Measurements from ENCODE around the gene BAIAP2. TPM values are rescaled to one million over a fixed set of nuclear protein-coding genes. Genes with fewer than 3 reads are reported as not detected.

Gene BAIAP2
- total and polyA plus RNA-seq, 2 of the 13 experiments (the other 11 are each of a cell fraction or from before 2014, with no cell fraction given) = 22.5 to 24.0 TPM

DNA sequence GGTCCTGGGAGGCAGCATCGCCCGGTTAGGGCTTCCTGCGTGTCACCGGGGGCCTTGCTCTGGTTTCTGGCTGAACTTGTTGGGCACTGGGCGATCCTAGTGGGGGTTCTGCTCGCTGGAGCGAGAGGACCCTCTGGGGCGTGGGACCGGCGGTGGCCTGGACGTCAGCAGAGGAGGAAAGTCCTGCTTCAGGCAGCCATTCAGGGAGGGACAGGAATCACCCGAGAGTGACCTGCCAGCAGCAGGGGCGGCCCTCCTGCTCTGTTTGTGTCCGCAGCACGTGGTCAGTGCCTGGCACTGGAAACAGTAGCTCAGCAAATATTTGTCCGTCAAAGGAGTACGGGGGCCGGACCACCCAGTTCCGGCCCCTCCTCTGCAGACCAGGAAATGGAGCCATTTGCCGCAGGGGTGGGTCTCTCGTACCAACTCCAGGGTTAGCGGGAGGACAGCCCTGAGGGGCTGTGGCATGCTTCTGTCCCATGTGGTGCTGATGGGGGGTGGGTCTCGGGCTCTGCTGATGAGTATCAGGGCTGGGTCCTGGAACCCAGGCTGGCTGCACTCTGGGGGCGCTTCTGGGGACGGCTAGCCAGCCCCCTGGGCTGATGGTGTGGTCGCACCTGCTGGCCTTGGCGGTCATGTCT, 48.3 kb downstream of the BAIAP2 start (continued):
- TF ChIP-seq PRPF4 (IDR thresholded peaks at IDR 0.05; ENCODE audit: low read depth, low read length, poor library complexity, severe bottlenecking) = no peak
- TF ChIP-seq ZNF274 (CRISPR knock-in tag; IDR thresholded peaks at IDR 0.05) = peak; percentile 58; the same call in 1 of the 2 replicates
- TF ChIP-seq ZNF317 (CRISPR knock-in tag; IDR thresholded peaks at IDR 0.05) = peak; percentile 94
- TF ChIP-seq EZH2 (conservative IDR thresholded peaks at IDR 0.05; ENCODE audit: low read depth, low read length) = no peak
- TF ChIP-seq TARDBP (CRISPR knock-in tag; IDR thresholded peaks at IDR 0.05) = peak; percentile 91
- TF ChIP-seq, protein P1, sequence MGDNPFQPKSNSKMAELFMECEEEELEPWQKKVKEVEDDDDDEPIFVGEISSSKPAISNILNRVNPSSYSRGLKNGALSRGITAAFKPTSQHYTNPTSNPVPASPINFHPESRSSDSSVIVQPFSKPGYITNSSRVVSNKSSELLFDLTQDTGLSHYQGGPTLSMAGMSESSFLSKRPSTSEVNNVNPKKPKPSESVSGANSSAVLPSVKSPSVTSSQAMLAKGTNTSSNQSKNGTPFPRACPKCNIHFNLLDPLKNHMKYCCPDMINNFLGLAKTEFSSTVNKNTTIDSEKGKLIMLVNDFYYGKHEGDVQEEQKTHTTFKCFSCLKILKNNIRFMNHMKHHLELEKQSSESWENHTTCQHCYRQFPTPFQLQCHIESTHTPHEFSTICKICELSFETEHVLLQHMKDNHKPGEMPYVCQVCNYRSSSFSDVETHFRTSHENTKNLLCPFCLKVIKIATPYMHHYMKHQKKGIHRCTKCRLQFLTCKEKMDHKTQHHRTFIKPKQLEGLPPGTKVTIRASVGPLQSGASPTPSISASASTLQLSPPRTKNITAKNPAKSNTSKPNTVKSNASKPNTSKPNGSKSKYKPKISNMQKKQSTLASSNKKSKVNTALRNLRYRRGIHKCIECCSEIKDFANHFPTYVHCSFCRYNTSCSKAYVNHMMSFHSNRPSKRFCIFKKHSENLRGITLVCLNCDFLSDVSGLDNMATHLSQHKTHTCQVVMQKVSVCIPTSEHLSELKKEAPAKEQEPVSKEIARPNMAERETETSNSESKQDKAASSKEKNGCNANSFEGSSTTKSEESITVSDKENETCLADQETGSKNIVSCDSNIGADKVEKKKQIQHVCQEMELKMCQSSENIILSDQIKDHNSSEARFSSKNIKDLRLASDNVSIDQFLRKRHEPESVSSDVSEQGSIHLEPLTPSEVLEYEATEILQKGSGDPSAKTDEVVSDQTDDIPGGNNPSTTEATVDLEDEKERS (CRISPR knock-in tag; IDR thresholded peaks at IDR 0.05) = no peak; the same call in 1 of the 2 replicates
- TF ChIP-seq, protein P2, sequence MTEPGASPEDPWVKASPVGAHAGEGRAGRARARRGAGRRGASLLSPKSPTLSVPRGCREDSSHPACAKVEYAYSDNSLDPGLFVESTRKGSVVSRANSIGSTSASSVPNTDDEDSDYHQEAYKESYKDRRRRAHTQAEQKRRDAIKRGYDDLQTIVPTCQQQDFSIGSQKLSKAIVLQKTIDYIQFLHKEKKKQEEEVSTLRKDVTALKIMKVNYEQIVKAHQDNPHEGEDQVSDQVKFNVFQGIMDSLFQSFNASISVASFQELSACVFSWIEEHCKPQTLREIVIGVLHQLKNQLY (CRISPR knock-in tag; IDR thresholded peaks at IDR 0.05) = peak; percentile 100
- TF ChIP-seq HOXA9 (CRISPR knock-in tag; IDR thresholded peaks at IDR 0.05; ENCODE audit: borderline replicate concordance) = no peak
- TF ChIP-seq, protein P3, sequence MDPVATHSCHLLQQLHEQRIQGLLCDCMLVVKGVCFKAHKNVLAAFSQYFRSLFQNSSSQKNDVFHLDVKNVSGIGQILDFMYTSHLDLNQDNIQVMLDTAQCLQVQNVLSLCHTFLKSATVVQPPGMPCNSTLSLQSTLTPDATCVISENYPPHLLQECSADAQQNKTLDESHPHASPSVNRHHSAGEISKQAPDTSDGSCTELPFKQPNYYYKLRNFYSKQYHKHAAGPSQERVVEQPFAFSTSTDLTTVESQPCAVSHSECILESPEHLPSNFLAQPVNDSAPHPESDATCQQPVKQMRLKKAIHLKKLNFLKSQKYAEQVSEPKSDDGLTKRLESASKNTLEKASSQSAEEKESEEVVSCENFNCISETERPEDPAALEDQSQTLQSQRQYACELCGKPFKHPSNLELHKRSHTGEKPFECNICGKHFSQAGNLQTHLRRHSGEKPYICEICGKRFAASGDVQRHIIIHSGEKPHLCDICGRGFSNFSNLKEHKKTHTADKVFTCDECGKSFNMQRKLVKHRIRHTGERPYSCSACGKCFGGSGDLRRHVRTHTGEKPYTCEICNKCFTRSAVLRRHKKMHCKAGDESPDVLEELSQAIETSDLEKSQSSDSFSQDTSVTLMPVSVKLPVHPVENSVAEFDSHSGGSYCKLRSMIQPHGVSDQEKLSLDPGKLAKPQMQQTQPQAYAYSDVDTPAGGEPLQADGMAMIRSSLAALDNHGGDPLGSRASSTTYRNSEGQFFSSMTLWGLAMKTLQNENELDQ (CRISPR knock-in tag; IDR thresholded peaks at IDR 0.05; ENCODE audit: borderline replicate concordance) = no peak
- TF ChIP-seq, protein P4, sequence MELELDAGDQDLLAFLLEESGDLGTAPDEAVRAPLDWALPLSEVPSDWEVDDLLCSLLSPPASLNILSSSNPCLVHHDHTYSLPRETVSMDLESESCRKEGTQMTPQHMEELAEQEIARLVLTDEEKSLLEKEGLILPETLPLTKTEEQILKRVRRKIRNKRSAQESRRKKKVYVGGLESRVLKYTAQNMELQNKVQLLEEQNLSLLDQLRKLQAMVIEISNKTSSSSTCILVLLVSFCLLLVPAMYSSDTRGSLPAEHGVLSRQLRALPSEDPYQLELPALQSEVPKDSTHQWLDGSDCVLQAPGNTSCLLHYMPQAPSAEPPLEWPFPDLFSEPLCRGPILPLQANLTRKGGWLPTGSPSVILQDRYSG (CRISPR knock-in tag; IDR thresholded peaks at IDR 0.05) = peak; percentile 96
- TF ChIP-seq, protein P5, sequence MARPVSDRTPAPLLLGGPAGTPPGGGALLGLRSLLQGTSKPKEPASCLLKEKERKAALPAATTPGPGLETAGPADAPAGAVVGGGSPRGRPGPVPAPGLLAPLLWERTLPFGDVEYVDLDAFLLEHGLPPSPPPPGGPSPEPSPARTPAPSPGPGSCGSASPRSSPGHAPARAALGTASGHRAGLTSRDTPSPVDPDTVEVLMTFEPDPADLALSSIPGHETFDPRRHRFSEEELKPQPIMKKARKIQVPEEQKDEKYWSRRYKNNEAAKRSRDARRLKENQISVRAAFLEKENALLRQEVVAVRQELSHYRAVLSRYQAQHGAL (CRISPR knock-in tag; IDR thresholded peaks at IDR 0.05; ENCODE audit: not compliant biosample characterization) = peak; percentile 92
- TF ChIP-seq POLR2AphosphoS2 (IDR thresholded peaks at IDR 0.05; ENCODE audit: low read depth, low read length) = no peak
